ENCODE results near the gene R3HDM1. TPM values are rescaled to one million over a fixed set of nuclear protein-coding genes. Genes with fewer than 3 reads are reported as not detected.

Gene R3HDM1
- total and polyA plus RNA-seq, 2 of the 4 experiments (the other 2 are of a cell fraction): 5.9 to 38.1 TPM

DNA sequence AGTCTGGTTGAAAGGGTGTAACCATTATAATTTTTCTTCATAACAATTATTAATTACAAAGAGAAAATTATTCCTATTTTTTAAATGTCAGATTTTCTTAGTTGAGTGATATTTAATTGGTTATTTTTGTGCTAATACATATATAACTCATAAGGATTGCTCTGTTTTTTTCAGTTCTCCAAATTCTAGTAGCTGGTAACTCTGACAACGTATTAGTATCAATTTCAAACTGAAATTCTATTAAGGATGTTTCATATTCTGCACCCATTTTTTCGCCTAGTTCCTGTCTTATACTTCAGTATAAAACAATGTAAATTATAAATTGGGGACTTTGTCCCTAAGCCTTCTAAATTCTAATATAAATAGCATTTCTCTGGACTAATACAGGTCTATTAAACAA is 81.0 kb downstream of the R3HDM1 start:
- no peaks in the 10 kb centered on the region for H3K9me1 ChIP-seq (ENCODE audit: insufficient read depth, low read length)
- intact Hi-C loops (cut with micrococcal nuclease) (no loop called here), dilution Hi-C loops (cut with HindIII; ENCODE audit: low sequenced_read_pairs, unreplicated experiment) (no loop called here), in situ Hi-C loops (cut with MboI; ENCODE audit: low sequenced_read_pairs) (no loop called here)
- H3K79me1 ChIP-seq (ENCODE audit: low read depth in 1 of 2, low read length in 2 of 2): peaks cover 0 to 3% of the 10 kb centered on the region in 2 experiments; a peak in 1 of 4 replicates
- H3K9ac ChIP-seq (ENCODE audit: low read depth, low read length): no peak overlapping the region
- ChIA-PET CTCF (no interaction called here), POLR2A (ENCODE audit: unreplicated experiment) (no interaction called here)
- H3K14ac ChIP-seq (replicated peaks; ENCODE audit: low read depth, low read length): no peak overlapping the region
- no peak overlapping the region for H3K18ac ChIP-seq (ENCODE audit: low read depth, low read length)
- H4K20me1 ChIP-seq (ENCODE audit: insufficient read depth, low read length): no peaks in the 10 kb centered on the region
- no peak overlapping the region for H3K23ac ChIP-seq (ENCODE audit: low read depth, low read length)
- no TSS peak for BruUV-seq (replicated peaks)
- no peak overlapping the region for H3K56ac ChIP-seq (ENCODE audit: extremely low read depth, insufficient read depth, low read length)
- H3K27me3 ChIP-seq (ENCODE audit: control insufficient read depth, insufficient read depth, low read length): no peaks in the 10 kb centered on the region
- H2AK5ac ChIP-seq (ENCODE audit: low read depth, low read length): no peak overlapping the region
- no peak overlapping the region for H3K27ac ChIP-seq (ENCODE audit: insufficient read depth, low read length)
- H4K8ac ChIP-seq (ENCODE audit: low read depth in 2 of 2, low read length in 2 of 2): no peak overlapping the region
- no peak overlapping the region for H2BK20ac ChIP-seq (ENCODE audit: low read depth, low read length)
- no peak overlapping the region for H4K5ac ChIP-seq (ENCODE audit: low read depth, low read length)
- no peak overlapping the region for H3K4me3 ChIP-seq (ENCODE audit: insufficient read depth, low read depth, low read length)
- WGBS, 2 experiments (ENCODE audit: extremely low coverage in 2 of 2, insufficient read length in 1 of 2): no CpG with 5 or more reads among the region's 2 CpGs
- H2AFZ ChIP-seq (replicated peaks; ENCODE audit: low read length, poor library complexity): no peak overlapping the region
- no peak overlapping the region for H2AK9ac ChIP-seq (replicated peaks; ENCODE audit: low read depth, low read length, poor library complexity)
- TF ChIP-seq BHLHE40 (IDR thresholded peaks at IDR 0.05; ENCODE audit: low read depth, low read length) (no peak), MAFK (IDR thresholded peaks at IDR 0.05; ENCODE audit: low read depth, low read length) (no peak), CHD1 (IDR thresholded peaks at IDR 0.05; ENCODE audit: low read depth, low read length) (no peak), RAD21 (IDR thresholded peaks at IDR 0.05; ENCODE audit: low read length) (no peak), RCOR1 (IDR thresholded peaks at IDR 0.05; ENCODE audit: insufficient replicate concordance, low read length) (no peak), FOS (IDR thresholded peaks at IDR 0.05; ENCODE audit: low read depth, low read length) (no peak), CEBPB (IDR thresholded peaks at IDR 0.05; ENCODE audit: low read depth, low read length) (no peak), RFX5 (IDR thresholded peaks at IDR 0.05; ENCODE audit: low read depth, low read length) (no peak), MAZ (IDR thresholded peaks at IDR 0.05; ENCODE audit: borderline replicate concordance, low read depth, low read length) (no peak)
- H3K9me3 ChIP-seq (ENCODE audit: control insufficient read depth, insufficient read depth, low read length): no peaks in the 10 kb centered on the region
- DNase-seq (no peak), ATAC-seq (ENCODE audit: low read depth) (no peak)
- no peak overlapping the region for H2BK15ac ChIP-seq (ENCODE audit: low read depth, low read length)
- H2BK120ac ChIP-seq (ENCODE audit: low read depth, low read length): no peak overlapping the region
- H3K4me1 ChIP-seq (ENCODE audit: control insufficient read depth, insufficient read depth, low read length): no peaks in the 10 kb centered on the region
- H3K36me3 ChIP-seq (ENCODE audit: control insufficient read depth, insufficient read depth, low read length): peaks cover 4% of the 10 kb centered on the region; the same call in 1 of the 2 replicates
- no peak overlapping the region for H2BK5ac ChIP-seq (ENCODE audit: low read depth, low read length, poor library complexity, severe bottlenecking)
- no peak overlapping the region for H3K4me2 ChIP-seq (ENCODE audit: low read depth, low read length)
- no peak overlapping the region for H3K4ac ChIP-seq (ENCODE audit: low read depth, low read length)
- H4K91ac ChIP-seq (ENCODE audit: insufficient read depth, low read depth, low read length): no peak overlapping the region
